Brain microvascular endothelial cell (primary cell): ENCODE measurements around the gene NUP153.
"Not testable (repeated sequence)": the region's sequence is repeated elsewhere in the genome, so short reads cannot be mapped to it uniquely, and the experiment has no call there.

Experiments
- DNase-seq: peaks from one replicate; pipeline ENCODE4 v3.0.0-alpha.2; 2020
- H3K27ac ChIP-seq: fragments of 250-450 bp; sonication (Bioruptor Pico); 2 replicates; pipeline ENCODE4 v1.5.1; 2020; ENCODE audit warnings: mild to moderate bottlenecking, moderate library complexity
- H3K27me3 ChIP-seq: fragments of 250-450 bp; sonication (Bioruptor Pico); replicated peaks from 2 replicates; pipeline ENCODE4 v1.5.1; 2020; ENCODE audit warnings: mild to moderate bottlenecking
- H3K36me3 ChIP-seq: fragments of 250-450 bp; sonication (Bioruptor Pico); replicated peaks from 2 replicates; pipeline ENCODE4 v1.5.1; 2020; ENCODE audit warnings: mild to moderate bottlenecking
- H3K4me3 ChIP-seq: 2 replicates; pipeline ENCODE4 v1.5.1; 2011; ENCODE audit warnings: low read depth, mild to moderate bottlenecking, control low read depth, low read length, moderate library complexity
- CTCF ChIP-seq: IDR thresholded peaks from 2 replicates; pipeline ENCODE4 v1.5.1; 2011; ENCODE audit warnings: low read depth, mild to moderate bottlenecking, moderate library complexity, low read length, control low read depth, inconsistent platforms; ENCODE audit errors: missing control alignments
- in situ Hi-C: cut with HindIII; loops from 2 replicates; pipeline ENCODE4 v1.10.0; 2017; ENCODE audit warnings: low sequenced_read_pairs, low pct_ligation_motif_present

The NUP153 gene

GRCh38 chr6:17706580-17707370 lies at the start of gene NUP153:
Gene NUP153 (minus strand): TSS chr6:17706925. CDS start chr6:17706387, 538 bp downstream.
- peak; percentile 98 for DNase-seq
- in situ Hi-C loops = no loop called here
- peak within 1 kb of the TSS; percentile 94 for H3K27ac ChIP-seq
- H3K27me3 ChIP-seq = no peaks in the 10 kb centered on the region
- TF ChIP-seq CTCF = no peak
- no peaks in the 10 kb centered on the region for H3K36me3 ChIP-seq
- peak within 1 kb of the TSS; percentile 84 for H3K4me3 ChIP-seq

GRCh38 chr6:17754254-17754653 lies 47.5 kb upstream of the NUP153 start:
- TF ChIP-seq CTCF = no peak
- H3K27me3 ChIP-seq = no peaks in the 10 kb centered on the region
- H3K36me3 ChIP-seq = no peaks in the 10 kb centered on the region
- DNase-seq = no peak
- H3K27ac ChIP-seq = no peak overlapping the region
- H3K4me3 ChIP-seq = no peak overlapping the region
- in situ Hi-C loops = no loop called here

- H3K4me3 ChIP-seq, H3K27ac ChIP-seq, in situ Hi-C loops: not testable (repeated sequence)
These were observed 38.6 kb upstream of the NUP153 start for GRCh38 chr6:17745324-17745723.

GRCh38 chr6:17744757-17745308 lies 38.1 kb upstream of the NUP153 start:
- H3K4me3 ChIP-seq, in situ Hi-C loops, H3K27ac ChIP-seq, H3K36me3 ChIP-seq, DNase-seq, H3K27me3 ChIP-seq: not testable (repeated sequence)

More at GRCh38 chr6:17745324-17745723, 38.6 kb upstream of the NUP153 start:
- not testable (repeated sequence) for H3K36me3 ChIP-seq, H3K27me3 ChIP-seq, DNase-seq

- Histone ChIP-seq H3K27ac (no peak overlapping the region), H3K36me3 (no peaks in the 10 kb centered on the region), H3K4me3 (no peak overlapping the region), H3K27me3 (no peaks in the 10 kb centered on the region)
- TF ChIP-seq CTCF = no peak
- DNase-seq = no peak
- in situ Hi-C loops = no loop called here
These were observed 37.5 kb upstream of the NUP153 start for GRCh38 chr6:17744019-17744756.

GRCh38 chr6:17741507-17741906 lies 34.8 kb upstream of the NUP153 start:
- in situ Hi-C loops = no loop called here
- Histone ChIP-seq H3K36me3 (no peaks in the 10 kb centered on the region), H3K27me3 (no peaks in the 10 kb centered on the region), H3K27ac (no peak overlapping the region), H3K4me3 (no peak overlapping the region)
- no peak for TF ChIP-seq CTCF
- no peak for DNase-seq
